GM23338 (cell line): Measurements from ENCODE around the gene CYP4F3. TPM values are rescaled to one million over a fixed set of nuclear protein-coding genes. Genes with fewer than 3 reads are reported as not detected.

Experiments
- ATAC-seq: fragments of 200-7000 bp; cut with Tn5 transposase; 3 replicates; pipeline ENCODE4 v1.9.1; 2020
- DNase-seq: peaks from one replicate; pipeline ENCODE4 v3.0.0-alpha.2; 2015; ENCODE audit warnings: low spot score
- H2AFZ ChIP-seq: fragments of 200-600 bp; sonication (generic); 2 replicates; pipeline ENCODE4 v1.8.0; 2016; ENCODE audit warnings: antibody characterized with exemption, mild to moderate bottlenecking, moderate library complexity
- H3F3A ChIP-seq: fragments of 200-600 bp; sonication (generic); replicated peaks from 2 replicates; pipeline ENCODE4 v1.8.0; 2017; ENCODE audit warnings: antibody characterized with exemption, mixed run types, low read depth
- H3K27ac ChIP-seq: fragments of 200-600 bp; sonication (generic); 2 replicates; pipeline ENCODE4 v1.6.1; 2016; ENCODE audit warnings: low read depth
- H3K27me3 ChIP-seq: fragments of 200-600 bp; sonication (generic); 2 replicates; pipeline ENCODE4 v1.8.0; 2016; ENCODE audit warnings: mild to moderate bottlenecking, mixed run types, moderate library complexity; ENCODE audit not compliant: insufficient read depth
- H3K36me3 ChIP-seq: fragments of 200-600 bp; sonication (generic); 2 replicates; pipeline ENCODE4 v1.8.0; 2016; ENCODE audit warnings: mild to moderate bottlenecking; ENCODE audit not compliant: insufficient read depth
- H3K4me1 ChIP-seq: fragments of 200-600 bp; sonication (generic); 2 replicates; pipeline ENCODE4 v1.8.0; 2016; ENCODE audit warnings: mild to moderate bottlenecking, moderate library complexity; ENCODE audit not compliant: insufficient read depth
- H3K4me2 ChIP-seq: fragments of 200-600 bp; sonication (generic); 2 replicates; pipeline ENCODE4 v1.7.1; 2017; ENCODE audit warnings: mixed run types
- H3K4me3 ChIP-seq: fragments of 200-600 bp; sonication (generic); 2 replicates; pipeline ENCODE4 v1.6.1; 2016; ENCODE audit warnings: mixed run types
- H3K79me2 ChIP-seq: fragments of 200-600 bp; sonication (generic); replicated peaks from 2 replicates; pipeline ENCODE4 v1.8.0; 2017; ENCODE audit warnings: mild to moderate bottlenecking; ENCODE audit not compliant: insufficient read depth
- H3K9me2 ChIP-seq: fragments of 200-600 bp; sonication (generic); 2 replicates; pipeline ENCODE4 v1.8.0; 2017; ENCODE audit not compliant: insufficient read depth
- H4K20me1 ChIP-seq: fragments of 200-600 bp; sonication (generic); replicated peaks from 2 replicates; pipeline ENCODE4 v1.8.0; 2017; ENCODE audit warnings: mild to moderate bottlenecking; ENCODE audit not compliant: insufficient read depth
- H3K27ac Mint-ChIP-seq: 2 replicates; pipeline ENCODE4 v1.8.0; 2020; ENCODE audit warnings: inconsistent platforms, mild to moderate bottlenecking, moderate library complexity, mixed read lengths
- H3K27me3 Mint-ChIP-seq: 3 replicates; pipeline ENCODE4 v1.8.0; 2022; ENCODE audit warnings: low read depth, mild to moderate bottlenecking, moderate library complexity, mixed read lengths, inconsistent platforms; ENCODE audit not compliant: insufficient read depth, poor library complexity
- H3K36me3 Mint-ChIP-seq: 3 replicates; pipeline ENCODE4 v1.8.0; 2021; ENCODE audit warnings: low read depth, mild to moderate bottlenecking, inconsistent platforms, moderate library complexity, mixed read lengths
- H3K4me1 Mint-ChIP-seq: 3 replicates; pipeline ENCODE4 v1.8.0; 2020; ENCODE audit warnings: mild to moderate bottlenecking, inconsistent platforms, mixed read lengths
- H3K4me3 Mint-ChIP-seq: 3 replicates; pipeline ENCODE4 v1.8.0; 2021; ENCODE audit warnings: moderate library complexity, mild to moderate bottlenecking, inconsistent platforms, mixed read lengths
- H3K9me3 Mint-ChIP-seq: 3 replicates; pipeline ENCODE4 v1.8.0; 2020; ENCODE audit warnings: moderate library complexity, mild to moderate bottlenecking, inconsistent platforms, mixed read lengths
- CREB1 ChIP-seq: fragments of 250-450 bp; sonication (Bioruptor Pico); IDR thresholded peaks from 2 replicates; pipeline ENCODE4 v1.5.0; 2020; ENCODE audit warnings: low read depth, mild to moderate bottlenecking, moderate library complexity
- CTCF ChIP-seq, 2 experiments: fragments of 200-600 bp in 1 of 2; sonication (generic) in 1 of 2; conservative IDR thresholded peaks; 2 replicates each; pipeline versions ENCODE4 v1.5.1 to v1.6.1; 2016 to 2017; ENCODE audit warnings: antibody characterized with exemption in 2 of 2, low read depth in 2 of 2, mild to moderate bottlenecking in 2 of 2, moderate library complexity in 1 of 2
- EZH2 ChIP-seq: fragments of 200-600 bp; sonication (generic); IDR thresholded peaks from one replicate; pipeline ENCODE4 v1.8.0; 2017; ENCODE audit warnings: antibody characterized with exemption, mild to moderate bottlenecking, low read depth; ENCODE audit not compliant: unreplicated experiment
- NANOG ChIP-seq: IDR thresholded peaks from 2 replicates; pipeline ENCODE4 v1.6.1; 2016; ENCODE audit warnings: antibody characterized with exemption, borderline replicate concordance
- POLR2AphosphoS5 ChIP-seq: IDR thresholded peaks from 2 replicates; pipeline ENCODE4 v1.6.1; 2016; ENCODE audit warnings: antibody characterized with exemption, low read depth
- REST ChIP-seq: IDR thresholded peaks from one replicate; pipeline ENCODE4 v1.6.1; 2018; ENCODE audit warnings: antibody characterized with exemption; ENCODE audit not compliant: unreplicated experiment
- STAT1 ChIP-seq: IDR thresholded peaks from one replicate; pipeline ENCODE4 v1.6.1; 2016; ENCODE audit warnings: antibody characterized with exemption; ENCODE audit not compliant: unreplicated experiment
- ZNF114 ChIP-seq: fragments of 250-450 bp; sonication (Bioruptor Pico); IDR thresholded peaks from 2 replicates; pipeline ENCODE4 v1.5.0; 2020; ENCODE audit warnings: mild to moderate bottlenecking, moderate library complexity
- ZNF331 ChIP-seq: fragments of 250-450 bp; sonication (Bioruptor Pico); IDR thresholded peaks from 2 replicates; pipeline ENCODE4 v1.5.0; 2020; ENCODE audit warnings: low read depth, mild to moderate bottlenecking, moderate library complexity
- ZNF462 ChIP-seq: fragments of 250-450 bp; sonication (Bioruptor Pico); IDR thresholded peaks from 2 replicates; pipeline ENCODE4 v1.5.0; 2020; ENCODE audit warnings: mild to moderate bottlenecking, moderate library complexity
- polyA plus RNA-seq: library from polyadenylated mRNA; unstranded; fragments of >200 nt; fragmentation: Nextera tagmentation; extraction: Ambion mirVana; gene quantifications from 2 replicates; pipeline ENCODE4 v1.2.1, GENCODE V29; 2016
- total RNA-seq: library from RNA; depleted of rRNA; stranded (reverse); fragments of >200 nt; shearing (Covaris generic); gene quantifications from 2 replicates; pipeline ENCODE4 v1.2.3, GENCODE V29; 2014

CYP4F3 gene
- total and polyA plus RNA-seq, 2 experiments from 2014 or later: not detected

GRCh38 chr19:15641901-15642491 lies 1.3 kb downstream of the CYP4F3 start (continued):
- no peak for TF ChIP-seq ZNF462 (CRISPR knock-in tag)

- peaks cover 97% of the 10 kb centered on the region for H3K9me3 Mint-ChIP-seq
Measured at GRCh38 chr19:15642807-15643206, 2.1 kb downstream of the CYP4F3 start.

More at GRCh38 chr19:15642807-15643206, 2.1 kb downstream of the CYP4F3 start:
- Histone ChIP-seq H3K9me2 (no peaks in the 10 kb centered on the region), H3K4me2 (no peak overlapping the region), H3K4me1 (no peaks in the 10 kb centered on the region), H3K4me3 (no peak overlapping the region), H2AFZ (no peak overlapping the region), H3F3A (no peaks in the 10 kb centered on the region), H4K20me1 (no peaks in the 10 kb centered on the region), H3K27me3 (no peaks in the 10 kb centered on the region), H3K36me3 (no peaks in the 10 kb centered on the region), H3K79me2 (no peaks in the 10 kb centered on the region), H3K27ac (no peak overlapping the region)
- Mint-ChIP-seq H3K4me3 (no peak overlapping the region), H3K27ac (no peak overlapping the region), H3K4me1 (no peaks in the 10 kb centered on the region), H3K36me3 (peaks cover 40% of the 10 kb centered on the region), H3K27me3 (peaks cover 4% of the 10 kb centered on the region)
- ATAC-seq: no peak
- DNase-seq: no peak
- TF ChIP-seq CTCF (conservative IDR thresholded peaks at IDR 0.05; ENCODE audit: low read depth in 2 of 2): no peak
- no peak for TF ChIP-seq REST
- TF ChIP-seq ZNF331: no peak
- TF ChIP-seq POLR2AphosphoS5: no peak
- TF ChIP-seq CREB1: no peak
- no peak for TF ChIP-seq EZH2
- no peak for TF ChIP-seq ZNF114 (CRISPR knock-in tag)
- no peak for TF ChIP-seq STAT1
- no peak for TF ChIP-seq NANOG
